Skeletal muscle tissue (tissue), 4 donors: ENCODE results near the gene TSSK6. TPM values are rescaled to one million over a fixed set of nuclear protein-coding genes. Genes with fewer than 3 reads are reported as not detected.
"Not testable (repeated sequence)": the region's sequence is repeated elsewhere in the genome, so short reads cannot be mapped to it uniquely, and the experiment has no call there.

Source experiments
- H3K27ac ChIP-seq: one replicate; pipeline ENCODE4 v1.7.0; 2013; ENCODE audit warnings: mild to moderate bottlenecking, low read depth, low read length, inconsistent platforms
- H3K27me3 ChIP-seq, 3 donors: one replicate each; pipeline ENCODE4 v1.7.0; 2013; ENCODE audit warnings: low read length in 3 of 3; ENCODE audit not compliant: control insufficient read depth in 3 of 3, insufficient read depth in 3 of 3
- H3K36me3 ChIP-seq, 3 donors: one replicate each; pipeline ENCODE4 v1.7.0; 2013; ENCODE audit warnings: low read length in 3 of 3; ENCODE audit not compliant: control insufficient read depth in 3 of 3, insufficient read depth in 3 of 3
- H3K4me1 ChIP-seq, 3 donors: one replicate each; pipeline ENCODE4 v1.7.0; 2013; ENCODE audit warnings: low read length in 3 of 3, mild to moderate bottlenecking in 3 of 3; ENCODE audit not compliant: control insufficient read depth in 3 of 3, insufficient read depth in 3 of 3
- H3K4me3 ChIP-seq, 3 donors: one replicate each; pipeline ENCODE4 v1.7.0; 2013; ENCODE audit warnings: low read length in 3 of 3
- H3K9ac ChIP-seq, 3 donors: one replicate each; pipeline ENCODE4 v1.7.0; 2013; ENCODE audit warnings: low read length in 3 of 3, mild to moderate bottlenecking in 3 of 3, moderate library complexity in 2 of 3, low read depth in 1 of 3
- H3K9me3 ChIP-seq, 3 donors: one replicate each; pipeline ENCODE4 v1.7.0; 2013; ENCODE audit warnings: low read length in 3 of 3; ENCODE audit not compliant: control insufficient read depth in 3 of 3
- total RNA-seq: library from RNA; depleted of rRNA; stranded (reverse); fragments of >200 nt; gene quantifications from one replicate; pipeline ENCODE4 v1.2.3, GENCODE V29; 2014
- donor health status: Osteomylitis.

Gene TSSK6
- total RNA-seq, 1 donor from 2014 or later = not detected

- no peak overlapping the region for H3K27ac ChIP-seq
- no peaks in the 10 kb centered on the region for H3K27me3 ChIP-seq
- H3K9me3 ChIP-seq = no peaks in the 10 kb centered on the region
- peaks cover 4 to 6% (median 4%) of the 10 kb centered on the region in 3 donors for H3K36me3 ChIP-seq
- H3K9ac ChIP-seq = no peak overlapping the region
- H3K4me1 ChIP-seq = peaks cover 24 to 47% (median 36%) of the 10 kb centered on the region in 3 donors
- H3K4me3 ChIP-seq = no peak overlapping the region
Measured at GRCh38 chr19:19477705-19478383, 37.5 kb downstream of the TSSK6 start.

GRCh38 chr19:19475849-19476828 is 39.2 kb downstream of the TSSK6 start:
- H3K4me3 ChIP-seq = no peak overlapping the region
- peak overlapping the region; percentile 61 for H3K27ac ChIP-seq
- H3K4me1 ChIP-seq = peaks cover 24 to 41% (median 36%) of the 10 kb centered on the region in 3 donors
- no peaks in the 10 kb centered on the region for H3K27me3 ChIP-seq
- H3K36me3 ChIP-seq = peaks cover 3 to 6% (median 4%) of the 10 kb centered on the region in 3 donors
- no peaks in the 10 kb centered on the region for H3K9me3 ChIP-seq
- H3K9ac ChIP-seq = peak overlapping the region; percentile 0 to 40 (median 30)

GRCh38 chr19:19475015-19475765 is 40.2 kb downstream of the TSSK6 start:
- Histone ChIP-seq H3K36me3 (peaks cover 0 to 6% (median 0%) of the 10 kb centered on the region in 3 donors), H3K4me3 (peak overlapping the region in 2 of 3 donors; percentile 23 to 29), H3K9ac (peak overlapping the region; percentile 0 to 45 (median 40)), H3K27ac (peak overlapping the region; percentile 61), H3K9me3 (no peaks in the 10 kb centered on the region), H3K4me1 (peaks cover 24 to 38% (median 36%) of the 10 kb centered on the region in 3 donors), H3K27me3 (no peaks in the 10 kb centered on the region)

- H3K27me3 ChIP-seq, H3K27ac ChIP-seq, H3K4me3 ChIP-seq, H3K9me3 ChIP-seq, H3K9ac ChIP-seq: not testable (repeated sequence)
- peaks cover 24 to 36% (median 34%) of the 10 kb centered on the region in 3 donors for H3K4me1 ChIP-seq
- peaks cover 0 to 12% (median 3%) of the 10 kb centered on the region in 3 donors for H3K36me3 ChIP-seq
Measured at GRCh38 chr19:19472106-19472505, 43.2 kb downstream of the TSSK6 start.

- Histone ChIP-seq H3K36me3 (peaks cover 2 to 14% (median 6%) of the 10 kb centered on the region in 3 donors), H3K4me1 (peaks cover 24 to 36% (median 34%) of the 10 kb centered on the region in 3 donors), H3K9me3 (peaks cover 0 to 7% (median 5%) of the 10 kb centered on the region in 3 donors), H3K27me3 (no peaks in the 10 kb centered on the region), H3K9ac (no peak overlapping the region), H3K27ac (no peak overlapping the region), H3K4me3 (no peak overlapping the region)
Measured at GRCh38 chr19:19471682-19472081, 43.7 kb downstream of the TSSK6 start.

GRCh38 chr19:19470579-19470978 is 44.8 kb downstream of the TSSK6 start:
- Histone ChIP-seq H3K4me1 (peaks cover 14 to 27% (median 26%) of the 10 kb centered on the region in 3 donors), H3K27ac (no peak overlapping the region), H3K9ac (no peak overlapping the region), H3K27me3 (no peaks in the 10 kb centered on the region), H3K36me3 (peaks cover 11 to 24% (median 16%) of the 10 kb centered on the region in 3 donors), H3K4me3 (no peak overlapping the region), H3K9me3 (peaks cover 0 to 7% (median 5%) of the 10 kb centered on the region in 3 donors)

DNA sequence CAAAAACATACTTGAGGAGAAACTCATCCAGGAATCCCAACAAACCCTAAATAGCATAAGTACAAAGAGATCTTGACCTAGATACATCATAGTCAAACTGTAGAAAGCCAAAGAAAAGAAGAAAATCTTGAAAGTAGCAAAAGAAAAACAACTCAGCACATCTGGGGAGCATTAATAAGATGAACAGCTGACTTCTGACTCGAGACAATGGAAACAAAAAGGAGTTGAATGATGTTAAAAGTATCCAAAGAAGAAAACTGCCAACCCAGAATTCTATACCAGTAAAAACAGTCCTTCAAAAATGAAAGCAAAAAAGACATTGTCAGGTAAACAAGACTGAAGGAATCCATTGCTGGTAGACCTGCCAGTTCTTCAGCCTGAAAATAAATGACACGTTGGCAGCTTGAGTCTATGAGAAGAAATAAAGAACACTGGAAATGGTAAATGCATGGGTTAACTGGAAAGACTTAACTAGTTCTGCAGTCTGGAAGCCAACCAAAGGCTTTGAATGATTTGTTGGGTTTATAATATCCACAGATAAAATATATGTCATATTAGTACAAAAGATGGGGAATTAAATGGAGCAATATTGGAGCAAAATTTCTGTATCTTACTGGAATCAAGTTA is 46.8 kb downstream of the TSSK6 start:
- Histone ChIP-seq H3K36me3 (peaks cover 14 to 24% (median 21%) of the 10 kb centered on the region in 3 donors), H3K27ac (no peak overlapping the region), H3K9ac (no peak overlapping the region), H3K9me3 (peaks cover 0 to 7% (median 5%) of the 10 kb centered on the region in 3 donors), H3K4me1 (peaks cover 14 to 28% (median 26%) of the 10 kb centered on the region in 3 donors), H3K4me3 (no peak overlapping the region), H3K27me3 (no peaks in the 10 kb centered on the region)

- peaks cover 0 to 7% (median 5%) of the 10 kb centered on the region in 3 donors for H3K9me3 ChIP-seq
- H3K27ac ChIP-seq = no peak overlapping the region
- H3K36me3 ChIP-seq = peaks cover 14 to 22% (median 21%) of the 10 kb centered on the region in 3 donors
- H3K4me1 ChIP-seq = peaks cover 38 to 45% (median 43%) of the 10 kb centered on the region in 3 donors
- H3K27me3 ChIP-seq = no peaks in the 10 kb centered on the region
- no peak overlapping the region for H3K9ac ChIP-seq
- H3K4me3 ChIP-seq = no peak overlapping the region
Measured at GRCh38 chr19:19466201-19466600, 49.1 kb downstream of the TSSK6 start.
